ENCODE measurements around the gene HPN. TPM values are rescaled to one million over a fixed set of nuclear protein-coding genes. Genes with fewer than 3 reads are reported as not detected.

HPN gene
- total and polyA plus RNA-seq, 7 experiments from 2014 or later: not detected

GRCh38 chr19:35115177-35115951, 73.8 kb downstream of the HPN start, which contains the start of gene FXYD3:
Gene FXYD3 (plus strand): TSS chr19:35115823. CDS start chr19:35119377, 3,554 bp downstream.
- POLR2A ChIA-PET: interaction anchor here (1.4 kb wide), 1 partner anchor 9 kb away, joined by 5 read pairs; no protein-coding TSS in a partner anchor
- Mint-ChIP-seq H3K27ac (peak within 1 kb of the TSS in 2 of 9 donors; percentile 50 to 56), H3K36me3 (no peaks in the 10 kb centered on the region), H3K4me3 (peak within 1 kb of the TSS in 6 of 10 donors; percentile 2 to 39 (median 24)), H3K9me3 (no peaks in the 10 kb centered on the region), H3K27me3 (peaks cover 0 to 20% (median 0%) of the 10 kb centered on the region in 5 donors), H3K4me1 (peaks cover 5 to 8% (median 6%) of the 10 kb centered on the region in 7 donors)
- no peaks in the 10 kb centered on the region for H3K9me3 ChIP-seq (ENCODE audit: control insufficient read depth in 2 of 3, low read length in 3 of 3)
- H3K4me3 ChIP-seq (ENCODE audit: low read length): no peak within 1 kb of the TSS
- no peaks in the 10 kb centered on the region for H3K36me3 ChIP-seq (ENCODE audit: control insufficient read depth in 2 of 3, insufficient read depth in 3 of 3, low read length in 3 of 3)
- no peak for ATAC-seq
- intact Hi-C loops (cut with micrococcal nuclease): no loop called here
- H3K4me1 ChIP-seq (ENCODE audit: control insufficient read depth in 2 of 2, insufficient read depth in 2 of 2, low read length in 2 of 2): peaks cover 0 to 7% of the 10 kb centered on the region in 2 donors
- H3K27ac ChIP-seq (ENCODE audit: low read depth, low read length): no peak within 1 kb of the TSS
- no peak for DNase-seq
- no peaks in the 10 kb centered on the region for H3K27me3 ChIP-seq (ENCODE audit: control insufficient read depth in 2 of 2, insufficient read depth in 2 of 2, low read length in 2 of 2)
- CTCF ChIA-PET: interaction anchor here (0.6 to 1.5 kb wide), 7 partner anchors 20 to 151 kb away, joined by 3 to 4 read pairs (median 3); no protein-coding TSS in a partner anchor

Other genes starting within 250 kb of the HPN start
- gene ZNF30, start 114.8 kb upstream of the HPN start, total RNA-seq: 10 to 100 TPM in 1 of 5 experiments, 1 to 10 TPM in 4; 2.0 to 13.1 (median 3.5) TPM
- gene ZNF30, start 114.8 kb upstream of the HPN start, polyA plus RNA-seq: 10 to 100 TPM; 10.2 to 13.0 TPM
- 10 to 100 TPM; 11.0 to 33.9 (median 14.7) TPM for gene ZNF792, start 77.5 kb upstream of the HPN start, total RNA-seq
- gene ZNF792, start 77.5 kb upstream of the HPN start, polyA plus RNA-seq: 10 to 100 TPM; 18.3 to 23.5 TPM
- gene GRAMD1A, start 41.4 kb upstream of the HPN start, total RNA-seq: 100 to 1,000 TPM in 4 of 5 experiments, 10 to 100 TPM in 1; 90.1 to 286 (median 253) TPM
- 10 to 100 TPM; 33.6 to 74.9 TPM for gene GRAMD1A, start 41.4 kb upstream of the HPN start, polyA plus RNA-seq
- gene SCN1B, start 11.3 kb upstream of the HPN start, total RNA-seq: 1 to 10 TPM in 4 of 5 experiments, under 1 TPM in 1; 0.48 to 1.9 (median 1.8) TPM
- under 1 TPM in 1 of 2 donors, not detected in 1; 0.23 TPM for gene SCN1B, start 11.3 kb upstream of the HPN start, polyA plus RNA-seq
- gene FXYD3, start 74.1 kb downstream of the HPN start, total RNA-seq: not detected
- gene FXYD3, start 74.1 kb downstream of the HPN start, polyA plus RNA-seq: not detected
- gene LGI4, start 93.3 kb downstream of the HPN start, total RNA-seq: 1 to 10 TPM in 1 of 5 experiments, under 1 TPM in 4; 0.19 to 1.6 (median 0.51) TPM
- gene LGI4, start 93.3 kb downstream of the HPN start, polyA plus RNA-seq: not detected
- gene FXYD1, start 97.1 kb downstream of the HPN start, total RNA-seq: 1 to 10 TPM in 1 of 5 experiments, under 1 TPM in 2, not detected in 2; 0.46 to 1.2 (median 0.78) TPM
- under 1 TPM in 1 of 2 donors, not detected in 1; 0.91 TPM for gene FXYD1, start 97.1 kb downstream of the HPN start, polyA plus RNA-seq
- 10 to 100 TPM in 1 of 5 experiments, 1 to 10 TPM in 4; 1.8 to 13.2 (median 3.5) TPM for gene FXYD7, start 101.5 kb downstream of the HPN start, total RNA-seq
- gene FXYD7, start 101.5 kb downstream of the HPN start, polyA plus RNA-seq: 1 to 10 TPM; 2.1 to 2.6 TPM
- 100 to 1,000 TPM; 362 to 458 (median 387) TPM for gene FXYD5, start 113.0 kb downstream of the HPN start, total RNA-seq
- gene FXYD5, start 113.0 kb downstream of the HPN start, polyA plus RNA-seq: 100 to 1,000 TPM; 464 to 575 TPM
- not detected for gene FAM187B, start 187.0 kb downstream of the HPN start, total RNA-seq
- gene FAM187B, start 187.0 kb downstream of the HPN start, polyA plus RNA-seq: not detected
- gene LSR, start 207.3 kb downstream of the HPN start, total RNA-seq: 10 to 100 TPM in 4 of 5 experiments, 1 to 10 TPM in 1; 4.6 to 59.3 (median 25.1) TPM
- 10 to 100 TPM; 23.4 to 39.1 TPM for gene LSR, start 207.3 kb downstream of the HPN start, polyA plus RNA-seq
- gene USF2, start 227.2 kb downstream of the HPN start, total RNA-seq: 100 to 1,000 TPM; 145 to 256 (median 225) TPM
- gene USF2, start 227.2 kb downstream of the HPN start, polyA plus RNA-seq: 1 to 10 TPM; 6.8 to 7.0 TPM
- gene HAMP, start 240.8 kb downstream of the HPN start, total RNA-seq: 1 to 10 TPM in 2 of 5 experiments, under 1 TPM in 3; 0.44 to 2.5 (median 0.66) TPM
- gene HAMP, start 240.8 kb downstream of the HPN start, polyA plus RNA-seq: not detected